GM19324 (cell line): ENCODE data around the gene ZNF772.
A peak's percentile ranks its signal among the peaks of the same experiment; 100 is the strongest.

ENCODE experiments used
- ATAC-seq: cut with Tn5 transposase; IDR thresholded peaks from one replicate; pipeline ENCODE4 v1.9.1; 2021; ENCODE audit warnings: mild to moderate bottlenecking, moderate library complexity; ENCODE audit not compliant: unreplicated experiment, low FRiP score

ZNF772 gene

GRCh38 chr19:57436417-57436816 lies 40.9 kb downstream of the ZNF772 start:
- no peak for ATAC-seq

- peak; percentile 99 for ATAC-seq
These were observed 42.0 kb downstream of the ZNF772 start, which contains the start of gene ZNF749 for GRCh38 chr19:57435062-57435978. Gene ZNF749, plus strand, starts transcription at chr19:57435325. Its CDS starts 254 bp downstream, at chr19:57435579.

GRCh38 chr19:57434386-57435061 lies 42.8 kb downstream of the ZNF772 start:
- peak; percentile 16 for ATAC-seq

- no peak for ATAC-seq
These were observed 56.3 kb downstream of the ZNF772 start for GRCh38 chr19:57421037-57421436.

- ATAC-seq = no peak
These were observed 57.9 kb downstream of the ZNF772 start for GRCh38 chr19:57419439-57419838.
